Measurements from ENCODE around the gene TMEM150A. TPM values are rescaled to one million over a fixed set of nuclear protein-coding genes. Genes with fewer than 3 reads are reported as not detected.

The TMEM150A gene
- total and polyA plus RNA-seq, 2 of the 13 experiments (the other 11 are each of a cell fraction or from before 2014, with no cell fraction given): 30.1 to 70.4 TPM

DNA sequence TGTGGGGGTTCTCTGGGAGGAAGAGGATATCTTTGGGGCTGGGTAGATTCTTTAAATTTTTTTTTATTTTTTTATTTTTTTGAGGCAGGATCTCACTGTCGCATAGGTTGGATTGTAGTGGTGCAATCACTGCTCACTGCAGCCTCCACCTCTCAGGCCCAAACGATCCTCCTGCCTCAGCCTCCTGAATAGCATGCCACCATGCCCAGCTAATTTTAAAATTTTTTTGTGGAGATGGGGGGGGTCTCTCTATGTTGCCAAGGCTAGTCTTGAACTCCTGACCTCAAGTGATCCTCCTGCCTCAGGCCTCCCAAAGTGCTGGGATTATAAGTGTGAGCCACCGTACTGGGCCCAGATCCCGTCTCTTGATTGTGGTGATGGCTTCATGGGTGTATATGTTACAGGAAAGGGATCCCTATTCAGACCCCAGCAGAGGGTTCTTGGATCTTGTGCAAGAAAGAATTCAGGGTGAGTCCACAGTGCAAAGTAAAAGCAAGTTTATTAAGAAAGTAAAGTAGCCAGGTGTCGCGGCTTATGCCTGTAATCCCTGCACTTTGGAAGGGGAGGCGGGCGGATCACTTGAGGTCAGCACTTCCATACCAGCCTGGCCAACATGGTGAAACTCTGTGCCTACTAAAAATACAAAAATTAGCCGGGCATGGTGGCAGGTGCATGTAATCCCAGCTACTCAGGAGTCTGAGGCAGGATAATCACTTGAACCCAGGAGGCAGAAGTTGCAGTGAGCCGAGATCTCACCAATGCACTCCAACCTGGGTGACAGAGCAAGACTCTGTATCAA lies 11.4 kb upstream of the TMEM150A start:
- POLR2A ChIA-PET: interaction anchor here (1.2 to 25.7 kb wide), 2 partner anchors 21 to 75 kb away, joined by 4 to 795 read pairs; partner anchors contain the start of genes MAT2A, RNF181, TMEM150A and VAMP5
- Histone ChIP-seq H3K27ac (ENCODE audit: extremely low read length, insufficient read depth, low read length) (peak overlapping the region; percentile 49), H3K4me3 (replicated peaks in 1 of 3; ENCODE audit: insufficient read depth in 1 of 3, low read depth in 2 of 3, low read length in 3 of 3) (no peak overlapping the region), H3K4me2 (ENCODE audit: low read depth, low read length) (peak overlapping the region; percentile 32), H3K27me3 (ENCODE audit: control insufficient read depth in 1 of 2, insufficient read depth in 2 of 2, low read length in 2 of 2) (no peaks in the 10 kb centered on the region; a peak in 1 of 5 replicates), H3K9ac (ENCODE audit: insufficient read depth, low read depth, low read length) (peak overlapping the region; percentile 47; the same call in 1 of the 2 replicates), H3K79me2 (ENCODE audit: insufficient read depth, low read length) (peaks cover 39% of the 10 kb centered on the region), H2AFZ (ENCODE audit: low read length) (no peak overlapping the region), H3K36me3 (replicated peaks in 1 of 2; ENCODE audit: control insufficient read depth in 1 of 2, insufficient read depth in 2 of 2, low read length in 2 of 2) (peaks cover 4 to 13% of the 10 kb centered on the region in 2 experiments), H3K4me1 (ENCODE audit: insufficient read depth, low read length) (peaks cover 69% of the 10 kb centered on the region), H4K20me1 (ENCODE audit: insufficient read depth, low read length) (peaks cover 13% of the 10 kb centered on the region), H3K9me3 (ENCODE audit: low read length) (no peaks in the 10 kb centered on the region)
- TF ChIP-seq ZNF550 (CRISPR knock-in tag; IDR thresholded peaks at IDR 0.05; ENCODE audit: borderline replicate concordance): no peak
- TF ChIP-seq, protein P1, sequence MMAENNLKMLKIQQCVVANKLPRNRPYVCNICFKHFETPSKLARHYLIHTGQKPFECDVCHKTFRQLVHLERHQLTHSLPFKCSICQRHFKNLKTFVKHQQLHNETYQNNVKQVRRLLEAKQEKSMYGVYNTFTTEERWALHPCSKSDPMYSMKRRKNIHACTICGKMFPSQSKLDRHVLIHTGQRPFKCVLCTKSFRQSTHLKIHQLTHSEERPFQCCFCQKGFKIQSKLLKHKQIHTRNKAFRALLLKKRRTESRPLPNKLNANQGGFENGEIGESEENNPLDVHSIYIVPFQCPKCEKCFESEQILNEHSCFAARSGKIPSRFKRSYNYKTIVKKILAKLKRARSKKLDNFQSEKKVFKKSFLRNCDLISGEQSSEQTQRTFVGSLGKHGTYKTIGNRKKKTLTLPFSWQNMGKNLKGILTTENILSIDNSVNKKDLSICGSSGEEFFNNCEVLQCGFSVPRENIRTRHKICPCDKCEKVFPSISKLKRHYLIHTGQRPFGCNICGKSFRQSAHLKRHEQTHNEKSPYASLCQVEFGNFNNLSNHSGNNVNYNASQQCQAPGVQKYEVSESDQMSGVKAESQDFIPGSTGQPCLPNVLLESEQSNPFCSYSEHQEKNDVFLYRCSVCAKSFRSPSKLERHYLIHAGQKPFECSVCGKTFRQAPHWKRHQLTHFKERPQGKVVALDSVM (CRISPR knock-in tag; IDR thresholded peaks at IDR 0.05): peak; percentile 92
- TF ChIP-seq, protein P2, sequence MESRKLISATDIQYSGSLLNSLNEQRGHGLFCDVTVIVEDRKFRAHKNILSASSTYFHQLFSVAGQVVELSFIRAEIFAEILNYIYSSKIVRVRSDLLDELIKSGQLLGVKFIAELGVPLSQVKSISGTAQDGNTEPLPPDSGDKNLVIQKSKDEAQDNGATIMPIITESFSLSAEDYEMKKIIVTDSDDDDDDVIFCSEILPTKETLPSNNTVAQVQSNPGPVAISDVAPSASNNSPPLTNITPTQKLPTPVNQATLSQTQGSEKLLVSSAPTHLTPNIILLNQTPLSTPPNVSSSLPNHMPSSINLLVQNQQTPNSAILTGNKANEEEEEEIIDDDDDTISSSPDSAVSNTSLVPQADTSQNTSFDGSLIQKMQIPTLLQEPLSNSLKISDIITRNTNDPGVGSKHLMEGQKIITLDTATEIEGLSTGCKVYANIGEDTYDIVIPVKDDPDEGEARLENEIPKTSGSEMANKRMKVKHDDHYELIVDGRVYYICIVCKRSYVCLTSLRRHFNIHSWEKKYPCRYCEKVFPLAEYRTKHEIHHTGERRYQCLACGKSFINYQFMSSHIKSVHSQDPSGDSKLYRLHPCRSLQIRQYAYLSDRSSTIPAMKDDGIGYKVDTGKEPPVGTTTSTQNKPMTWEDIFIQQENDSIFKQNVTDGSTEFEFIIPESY (CRISPR knock-in tag; IDR thresholded peaks at IDR 0.05): peak; percentile 39; the same call in 1 of the 2 replicates
- no peak for TF ChIP-seq JUN (CRISPR knock-in tag; IDR thresholded peaks at IDR 0.05)
- 0 out of 2 replicates have a peak, but pooled peaks have one; percentile 36 for TF ChIP-seq RXRA (CRISPR knock-in tag; IDR thresholded peaks at IDR 0.05)
- in situ Hi-C loops (cut with HindIII; ENCODE audit: extremely low pct_ligation_motif_present, low pct_unique_long_range_greater_than_20kb): no loop called here
- intact Hi-C loops (cut with micrococcal nuclease; ENCODE audit: unreplicated experiment): loop anchor here (5.0 kb wide), 1 partner anchor 192 kb away; no protein-coding TSS in a partner anchor
- FAIRE-seq (no peak), DNase-seq (ENCODE audit: low spot score) (no peak), ATAC-seq (no peak)
- CTCF ChIA-PET (ENCODE audit: low intra/inter-chr PET ratio, low total read pairs): no interaction called here
- WGBS (ENCODE audit: low lambda C conversion rate): 45% methylated on average over 10 of the region's 10 CpGs
- no TSS peak for BruUV-seq (replicated peaks)
